SU-DHL-6 (cell line): ENCODE data around the gene HOXB6.

Source experiments
- EZH2phosphoT487 ChIP-seq: fragments of 200-600 bp; sonication (generic), shearing (Covaris generic); conservative IDR thresholded peaks from 2 replicates; pipeline ENCODE4 v1.6.1; 2018; ENCODE audit warnings: mild to moderate bottlenecking, antibody characterized with exemption, low read length, moderate library complexity, mixed read lengths
- TF ChIP-seq, protein P1 (sequence below): fragments of 200-600 bp; sonication (generic); IDR thresholded peaks from one replicate; pipeline ENCODE4 v1.5.1; 2017; ENCODE audit warnings: antibody characterized with exemption, mild to moderate bottlenecking, low read length, moderate library complexity; ENCODE audit not compliant: insufficient read depth, poor library complexity, severe bottlenecking

DNA sequence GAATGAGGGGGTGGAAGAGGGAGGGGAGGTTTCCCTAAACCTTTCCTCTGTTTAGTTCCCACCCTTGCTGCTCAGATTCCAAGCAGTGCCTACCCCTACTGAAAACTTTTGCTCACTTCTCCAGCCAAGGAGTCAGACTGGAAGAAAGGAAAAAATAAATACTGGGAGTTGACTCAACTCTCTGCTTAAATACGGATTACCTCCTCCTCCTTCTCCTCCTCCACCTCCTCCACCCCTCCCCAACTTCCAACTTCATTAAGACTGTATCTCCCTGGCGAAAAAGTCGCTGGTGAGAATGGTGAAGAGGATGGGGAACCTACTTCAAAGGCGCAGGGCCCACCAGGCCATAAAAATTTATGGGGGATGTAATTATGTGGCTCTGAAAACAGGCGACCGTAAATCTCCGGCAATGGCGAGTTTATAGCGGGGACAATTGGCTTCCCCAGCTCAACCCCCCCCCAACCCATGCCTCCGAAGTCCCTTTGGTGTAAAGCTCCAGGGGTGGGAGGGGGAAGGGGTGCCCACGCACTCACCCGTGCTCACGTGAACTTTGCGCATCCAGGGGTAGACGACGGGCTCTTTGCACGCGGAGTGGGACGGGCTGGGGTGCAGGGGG is 27.3 kb downstream of the HOXB6 start:
- TF ChIP-seq, protein P1, sequence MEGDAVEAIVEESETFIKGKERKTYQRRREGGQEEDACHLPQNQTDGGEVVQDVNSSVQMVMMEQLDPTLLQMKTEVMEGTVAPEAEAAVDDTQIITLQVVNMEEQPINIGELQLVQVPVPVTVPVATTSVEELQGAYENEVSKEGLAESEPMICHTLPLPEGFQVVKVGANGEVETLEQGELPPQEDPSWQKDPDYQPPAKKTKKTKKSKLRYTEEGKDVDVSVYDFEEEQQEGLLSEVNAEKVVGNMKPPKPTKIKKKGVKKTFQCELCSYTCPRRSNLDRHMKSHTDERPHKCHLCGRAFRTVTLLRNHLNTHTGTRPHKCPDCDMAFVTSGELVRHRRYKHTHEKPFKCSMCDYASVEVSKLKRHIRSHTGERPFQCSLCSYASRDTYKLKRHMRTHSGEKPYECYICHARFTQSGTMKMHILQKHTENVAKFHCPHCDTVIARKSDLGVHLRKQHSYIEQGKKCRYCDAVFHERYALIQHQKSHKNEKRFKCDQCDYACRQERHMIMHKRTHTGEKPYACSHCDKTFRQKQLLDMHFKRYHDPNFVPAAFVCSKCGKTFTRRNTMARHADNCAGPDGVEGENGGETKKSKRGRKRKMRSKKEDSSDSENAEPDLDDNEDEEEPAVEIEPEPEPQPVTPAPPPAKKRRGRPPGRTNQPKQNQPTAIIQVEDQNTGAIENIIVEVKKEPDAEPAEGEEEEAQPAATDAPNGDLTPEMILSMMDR: no peak
- no peak for TF ChIP-seq EZH2phosphoT487
